Calu3 (cell line): ENCODE results near the gene ABHD14A. TPM values are rescaled to one million over a fixed set of nuclear protein-coding genes. Genes with fewer than 3 reads are reported as not detected.

Experiments
- BruUV-seq: library from RNA; stranded (reverse); fragments of 400-500 nt; replicated peaks from 2 replicates; lab custom pipeline; 2021; lab: Mats Ljungman, UMichigan
- CTCF ChIA-PET: fragments of 300-600 bp; sonication (Branson Sonifier 250); formaldehyde crosslinking; loops from one replicate; lab custom pipeline; 2022; ENCODE audit warnings: antibody characterized with exemption; lab: Charles Lee
- DNase-seq: peaks from one replicate; pipeline ENCODE4 v3.0.0; 2022
- H3K27ac Mint-ChIP-seq: one replicate; pipeline ENCODE4 v1.8.0; 2022; ENCODE audit warnings: mixed read lengths; ENCODE audit not compliant: unreplicated experiment
- H3K27me3 Mint-ChIP-seq: one replicate; pipeline ENCODE4 v1.8.0; 2022; ENCODE audit warnings: mixed read lengths; ENCODE audit not compliant: unreplicated experiment
- H3K36me3 Mint-ChIP-seq: one replicate; pipeline ENCODE4 v1.8.0; 2022; ENCODE audit warnings: mild to moderate bottlenecking, moderate library complexity, mixed read lengths; ENCODE audit not compliant: insufficient read depth, unreplicated experiment
- H3K4me1 Mint-ChIP-seq: one replicate; pipeline ENCODE4 v1.8.0; 2022; ENCODE audit warnings: mild to moderate bottlenecking, low read depth, mixed read lengths; ENCODE audit not compliant: unreplicated experiment
- H3K4me3 Mint-ChIP-seq: one replicate; pipeline ENCODE4 v1.8.0; 2022; ENCODE audit warnings: mild to moderate bottlenecking, low read depth, moderate library complexity, mixed read lengths; ENCODE audit not compliant: unreplicated experiment
- H3K9me3 Mint-ChIP-seq: one replicate; pipeline ENCODE4 v1.8.0; 2022; ENCODE audit warnings: low read depth, mixed read lengths; ENCODE audit not compliant: unreplicated experiment
- CTCF ChIP-seq: fragments of 200-600 bp; IDR thresholded peaks from one replicate; pipeline ENCODE4 v1.8.0; 2022; ENCODE audit warnings: antibody characterized with exemption; ENCODE audit not compliant: unreplicated experiment
- intact Hi-C: fragments of 100-400 bp; cut with micrococcal nuclease; formaldehyde crosslinking; loops from one replicate; pipeline ENCODE4 v1.10.0; 2022; ENCODE audit not compliant: unreplicated experiment
- total RNA-seq: library from RNA; stranded (reverse); gene quantifications from 2 replicates; pipeline ENCODE4 v1.2.3, GENCODE V29; 2022

Gene ABHD14A
- total RNA-seq, 1 experiment from 2014 or later: 6.6 TPM

DNA sequence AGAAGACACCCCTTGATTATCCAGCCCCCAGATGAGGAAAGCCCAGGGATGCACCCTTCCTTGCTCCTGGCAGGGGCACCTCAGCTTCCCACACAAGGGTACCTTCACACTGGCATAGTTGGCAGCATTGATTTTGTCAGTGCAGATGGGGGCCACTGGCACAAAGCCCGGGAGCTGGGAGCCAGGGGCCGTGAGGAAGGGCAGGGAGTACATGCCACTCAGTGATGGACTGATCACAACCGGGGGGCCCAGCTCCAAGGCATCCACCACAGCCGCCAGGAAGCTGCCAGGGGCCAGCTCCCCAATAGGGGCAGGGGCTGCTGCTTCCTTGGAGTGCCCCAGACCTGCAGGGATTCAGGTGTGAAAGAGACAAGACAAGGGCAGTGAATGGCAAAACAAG, 5.0 kb upstream of the ABHD14A start:
- Mint-ChIP-seq H3K36me3 (peaks cover 38% of the 10 kb centered on the region), H3K4me3 (no peak overlapping the region), H3K27ac (no peak overlapping the region), H3K4me1 (peaks cover 29% of the 10 kb centered on the region), H3K27me3 (peaks cover 12% of the 10 kb centered on the region), H3K9me3 (no peaks in the 10 kb centered on the region)
- TF ChIP-seq CTCF: no peak
- no peak for DNase-seq
- intact Hi-C loops: no loop called here
- BruUV-seq: no TSS peak
- CTCF ChIA-PET: no interaction called here

DNA sequence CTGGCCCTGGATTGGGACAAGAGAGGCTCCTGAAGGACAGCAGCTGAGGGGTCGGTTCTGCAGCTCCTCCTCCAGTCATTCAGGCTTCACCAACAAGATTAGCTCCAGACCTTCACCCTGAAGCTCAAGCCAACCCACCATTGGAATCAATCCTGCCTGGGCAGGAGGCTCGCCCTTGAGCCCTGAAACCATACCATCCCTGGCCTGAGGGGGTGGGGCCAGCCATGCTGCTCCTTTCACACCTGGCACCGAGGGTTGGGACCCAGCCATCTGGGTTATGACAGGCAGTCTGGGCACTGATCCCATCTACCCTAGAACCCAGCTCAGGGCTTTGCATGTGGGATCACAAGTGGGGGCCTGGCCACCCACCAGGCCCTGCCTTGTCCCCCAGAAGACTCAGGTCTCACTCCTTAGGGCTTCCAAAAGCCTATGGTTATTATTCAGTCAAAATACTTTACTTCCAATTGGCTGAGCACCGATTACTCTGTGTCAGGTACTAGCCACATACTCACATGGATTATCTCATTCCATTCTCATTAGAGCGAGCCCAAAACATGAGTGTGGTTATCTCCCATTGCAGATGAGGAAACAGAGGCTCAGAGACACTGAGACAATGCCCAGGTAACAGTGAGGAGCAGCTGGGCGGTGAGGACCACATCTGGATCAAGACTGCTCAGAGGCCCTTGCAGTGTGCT, 4.1 kb upstream of the ABHD14A start:
- Mint-ChIP-seq H3K27me3 (peaks cover 3% of the 10 kb centered on the region), H3K4me1 (peaks cover 29% of the 10 kb centered on the region), H3K27ac (no peak overlapping the region), H3K36me3 (peaks cover 37% of the 10 kb centered on the region), H3K4me3 (no peak overlapping the region), H3K9me3 (no peaks in the 10 kb centered on the region)
- TF ChIP-seq CTCF: no peak
- CTCF ChIA-PET: no interaction called here
- intact Hi-C loops: no loop called here
- DNase-seq: no peak
- no TSS peak for BruUV-seq

GRCh38 chr3:51971350-51971749, 3.5 kb upstream of the ABHD14A start:
- Mint-ChIP-seq H3K27me3 (no peaks in the 10 kb centered on the region), H3K4me3 (no peak overlapping the region), H3K27ac (no peak overlapping the region), H3K9me3 (no peaks in the 10 kb centered on the region), H3K4me1 (peaks cover 28% of the 10 kb centered on the region), H3K36me3 (peaks cover 31% of the 10 kb centered on the region)
- DNase-seq: no peak
- BruUV-seq: no TSS peak
- CTCF ChIA-PET: no interaction called here
- TF ChIP-seq CTCF: no peak
- intact Hi-C loops: no loop called here

GRCh38 chr3:51974277-51974962, 444 bp upstream of the ABHD14A start:
- BruUV-seq: no TSS peak
- Mint-ChIP-seq H3K4me3 (peak overlapping the region; percentile 99), H3K36me3 (peaks cover 14% of the 10 kb centered on the region), H3K4me1 (peaks cover 21% of the 10 kb centered on the region), H3K9me3 (no peaks in the 10 kb centered on the region), H3K27me3 (no peaks in the 10 kb centered on the region), H3K27ac (peak overlapping the region; percentile 91)
- DNase-seq: no peak
- TF ChIP-seq CTCF: peak; percentile 20
- CTCF ChIA-PET: interaction anchor here (0.6 to 2.5 kb wide), 5 partner anchors 9 to 255 kb away, joined by 3 to 30 read pairs (median 4); partner anchors contain the start of genes ACY1, PARP3 and RRP9
- intact Hi-C loops: loop anchor here (1.0 kb wide), 1 partner anchor 33 kb away; the partner anchor contains the start of gene RRP9
